Sigmoid colon (tissue), 7 donors: ENCODE results near the gene GRAMD4. TPM values are rescaled to one million over a fixed set of nuclear protein-coding genes. Genes with fewer than 3 reads are reported as not detected.

Experiments
- DNase-seq: peaks from one replicate; pipeline ENCODE4 v3.0.0-alpha.2; 2019
- H3K27ac ChIP-seq, 4 donors: fragments of 200-600 bp; sonication (generic); one replicate each; pipeline ENCODE4 v1.5.1; 2016 to 2019; ENCODE audit warnings: mild to moderate bottlenecking in 1 of 4
- H3K27me3 ChIP-seq, 3 donors: fragments of 200-600 bp; sonication (generic); one replicate each; pipeline ENCODE4 v1.5.1; 2019; ENCODE audit warnings: mild to moderate bottlenecking in 1 of 3
- H3K36me3 ChIP-seq, 4 donors: fragments of 200-600 bp; sonication (generic); one replicate each; pipeline ENCODE4 v1.5.1; 2016 to 2019
- H3K4me1 ChIP-seq, 4 donors: fragments of 200-600 bp; sonication (generic); one replicate each; pipeline ENCODE4 v1.5.1; 2017 to 2019
- H3K4me3 ChIP-seq, 4 donors: fragments of 200-600 bp; sonication (generic); one replicate each; pipeline ENCODE4 v1.5.1; 2017 to 2019; ENCODE audit warnings: mild to moderate bottlenecking in 2 of 4, moderate library complexity in 1 of 4
- H3K9me3 ChIP-seq, 4 donors: fragments of 200-600 bp in 3 of 4; sonication (generic) in 3 of 4; one replicate each; pipeline versions ENCODE4 v1.5.1 to v1.6.1; 2013 to 2019
- CTCF ChIP-seq, 4 experiments: fragments of 450-650 bp in 3 of 4; fragments of 200-600 bp in 1 of 4; IDR thresholded peaks; one replicate each; pipeline ENCODE4 v1.5.1; 2016 to 2019; ENCODE audit warnings: antibody characterized with exemption in 4 of 4, mild to moderate bottlenecking in 3 of 4, moderate library complexity in 2 of 4
- EP300 ChIP-seq, 4 donors: sonication (generic); formaldehyde crosslinking; IDR thresholded peaks; one replicate each; pipeline ENCODE4 v1.6.1; 2017; ENCODE audit warnings: antibody characterized with exemption in 4 of 4
- POLR2A ChIP-seq, 2 donors: fragments of 450-650 bp; IDR thresholded peaks; one replicate each; pipeline ENCODE4 v1.6.1; 2016; ENCODE audit warnings: antibody characterized with exemption in 2 of 2, mild to moderate bottlenecking in 2 of 2, moderate library complexity in 2 of 2
- POLR2AphosphoS5 ChIP-seq, 4 donors: sonication (generic); formaldehyde crosslinking; IDR thresholded peaks; one replicate each; pipeline ENCODE4 v1.6.1; 2017; ENCODE audit warnings: antibody characterized with exemption in 4 of 4
- WGBS, 2 donors: extraction: QIAGEN DNeasy Blood & Tissue Kit; methylation state at CpG; one replicate each; pipeline ENCODE4 v1.1.7; 2013; 5-methylcytosine and 5-hydroxymethylcytosine counted together
- intact Hi-C: fragments of 100-400 bp; cut with DNase I; formaldehyde crosslinking; loops from one replicate; pipeline ENCODE4 v1.15.1; 2023
- polyA plus RNA-seq, 3 donors: library from polyadenylated mRNA; stranded (reverse); fragments of 200-250 nt; gene quantifications; one replicate each; pipeline ENCODE4 v1.2.3, GENCODE V29; 2013
- total RNA-seq, 4 donors: library from RNA; depleted of rRNA; stranded (reverse); fragments of >200 nt; gene quantifications; one replicate each; pipeline ENCODE4 v1.1.0, GENCODE V29; 2016
- donor health status: healthy with polysubstance abuse.
- donor health status: Bipolar disorder and iron deficiency.
- donor health status: healthy.

GRAMD4 gene
- total and polyA plus RNA-seq, 7 donors = 11.6 to 57.2 (median 23.5) TPM

GRCh38 chr22:46609175-46609690 is 11.0 kb upstream of the GRAMD4 start:
- intact Hi-C loops = no loop called here
- no peaks in the 10 kb centered on the region for H3K36me3 ChIP-seq
- DNase-seq = no peak
- no peaks in the 10 kb centered on the region for H3K27me3 ChIP-seq
- WGBS, 2 donors = 35 to 73% methylated on average over 17 of the region's 17 CpGs
- H3K27ac ChIP-seq = no peak overlapping the region
- H3K4me3 ChIP-seq = no peak overlapping the region
- peaks cover 0 to 16% (median 14%) of the 10 kb centered on the region in 4 donors for H3K4me1 ChIP-seq
- no peaks in the 10 kb centered on the region for H3K9me3 ChIP-seq
- no peak for TF ChIP-seq CTCF (IDR thresholded peaks at IDR 0.05)
- no peak for TF ChIP-seq EP300 (IDR thresholded peaks at IDR 0.05)
- no peak for TF ChIP-seq POLR2A (IDR thresholded peaks at IDR 0.05)
- no peak for TF ChIP-seq POLR2AphosphoS5 (IDR thresholded peaks at IDR 0.05)

GRCh38 chr22:46609724-46610201 is 10.4 kb upstream of the GRAMD4 start:
- H3K4me1 ChIP-seq = peaks cover 0 to 16% (median 14%) of the 10 kb centered on the region in 4 donors
- no peak overlapping the region for H3K4me3 ChIP-seq
- H3K27ac ChIP-seq = no peak overlapping the region
- no peak for DNase-seq
- TF ChIP-seq POLR2AphosphoS5 (IDR thresholded peaks at IDR 0.05) = no peak
- no peak for TF ChIP-seq EP300 (IDR thresholded peaks at IDR 0.05)
- TF ChIP-seq POLR2A (IDR thresholded peaks at IDR 0.05) = no peak
- TF ChIP-seq CTCF (IDR thresholded peaks at IDR 0.05) = no peak
- H3K9me3 ChIP-seq = no peaks in the 10 kb centered on the region
- no peaks in the 10 kb centered on the region for H3K36me3 ChIP-seq
- intact Hi-C loops = no loop called here
- 57 to 79% methylated on average over 14 of the region's 14 CpGs for WGBS, 2 donors
- no peaks in the 10 kb centered on the region for H3K27me3 ChIP-seq

- intact Hi-C loops = no loop called here
- no peak overlapping the region for H3K27ac ChIP-seq
- no peak for TF ChIP-seq POLR2A (IDR thresholded peaks at IDR 0.05)
- TF ChIP-seq POLR2AphosphoS5 (IDR thresholded peaks at IDR 0.05) = no peak
- TF ChIP-seq CTCF (IDR thresholded peaks at IDR 0.05) = no peak
- TF ChIP-seq EP300 (IDR thresholded peaks at IDR 0.05) = no peak
- no peak overlapping the region for H3K4me3 ChIP-seq
- DNase-seq = no peak
- H3K36me3 ChIP-seq = no peaks in the 10 kb centered on the region
- H3K4me1 ChIP-seq = peaks cover 0 to 16% (median 14%) of the 10 kb centered on the region in 4 donors
- no peaks in the 10 kb centered on the region for H3K27me3 ChIP-seq
- WGBS, 2 donors = 66 to 80% methylated on average over 12 of the region's 12 CpGs
- no peaks in the 10 kb centered on the region for H3K9me3 ChIP-seq
These were observed 9.8 kb upstream of the GRAMD4 start for GRCh38 chr22:46610356-46610755.

- Histone ChIP-seq H3K9me3 (no peaks in the 10 kb centered on the region), H3K27ac (no peak overlapping the region), H3K36me3 (no peaks in the 10 kb centered on the region), H3K4me1 (peaks cover 0 to 16% (median 14%) of the 10 kb centered on the region in 4 donors), H3K4me3 (no peak overlapping the region), H3K27me3 (no peaks in the 10 kb centered on the region)
- intact Hi-C loops = no loop called here
- no peak for TF ChIP-seq EP300 (IDR thresholded peaks at IDR 0.05)
- no peak for TF ChIP-seq CTCF (IDR thresholded peaks at IDR 0.05)
- no peak for TF ChIP-seq POLR2AphosphoS5 (IDR thresholded peaks at IDR 0.05)
- TF ChIP-seq POLR2A (IDR thresholded peaks at IDR 0.05) = no peak
- DNase-seq = no peak
- 88 to 90% methylated on average over 7 of the region's 7 CpGs for WGBS, 2 donors
These were observed 9.0 kb upstream of the GRAMD4 start for GRCh38 chr22:46611189-46611588.
